GM12878 (cell line): ENCODE measurements around the gene CTXND1. TPM values are rescaled to one million over a fixed set of nuclear protein-coding genes. Genes with fewer than 3 reads are reported as not detected.

Experiments
- ATAC-seq: fragments of 200-7000 bp; cut with Tn5 transposase; 3 replicates; pipeline ENCODE4 v1.9.1; 2020; ENCODE audit warnings: mild to moderate bottlenecking, moderate library complexity
- BruUV-seq: library from RNA; stranded (reverse); fragments of 400-500 nt; replicated peaks from 2 replicates; lab custom pipeline; 2021; lab: Mats Ljungman, UMichigan
- CTCF ChIA-PET: fragments of 300-600 bp; sonication (Branson Sonifier 250); formaldehyde crosslinking; extraction: SDS; loops from one replicate; lab custom pipeline; 2021; ENCODE audit warnings: inconsistent platforms; lab: Yijun Ruan, JAX
- POLR2A ChIA-PET: fragments of 350-600 bp; formaldehyde crosslinking; extraction: SDS; loops from one replicate; lab custom pipeline; 2021; ENCODE audit warnings: inconsistent platforms; lab: Charles Lee
- RAD21 ChIA-PET: fragments of 300-600 bp; sonication (Branson Sonifier 250); formaldehyde crosslinking; loops from one replicate; lab custom pipeline; 2023; ENCODE audit warnings: antibody characterized with exemption; ENCODE audit not compliant: unreplicated experiment; lab: Charles Lee
- SMC1A ChIA-PET: fragments of 300-600 bp; sonication (Branson Sonifier 250); formaldehyde crosslinking; loops from one replicate; lab custom pipeline; 2023; ENCODE audit not compliant: unreplicated experiment, uncharacterized antibody; lab: Charles Lee
- DNase-seq: peaks from one replicate; pipeline ENCODE4 v3.0.0-alpha.2; 2011; ENCODE audit warnings: low read depth, low spot score
- FAIRE-seq: peaks from 3 replicates; lab custom pipeline; 2011; peaks lifted over from hg19 to GRCh38; lab: Jason Lieb, UNC
- H2AFZ ChIP-seq: 2 replicates; pipeline ENCODE4 v1.6.0; 2011; ENCODE audit warnings: low read depth, low read length, control low read depth; ENCODE audit not compliant: control insufficient read depth
- H3K27ac ChIP-seq: 2 replicates; pipeline ENCODE4 v1.5.1; 2011; ENCODE audit warnings: control low read depth; ENCODE audit not compliant: control insufficient read depth, insufficient read depth
- H3K27me3 ChIP-seq, 2 experiments: replicated peaks in 1 of 2; 2 replicates each; pipeline versions ENCODE4 v1.6.0 to v1.6.1; 2011; ENCODE audit warnings: low read length in 1 of 2; ENCODE audit not compliant: control insufficient read depth in 2 of 2, insufficient read depth in 2 of 2
- H3K36me3 ChIP-seq, 2 experiments: 2 replicates each; pipeline ENCODE4 v1.5.1; 2011; ENCODE audit warnings: low read length in 1 of 2; ENCODE audit not compliant: control insufficient read depth in 2 of 2, insufficient read depth in 2 of 2
- H3K4me1 ChIP-seq: 2 replicates; pipeline ENCODE4 v1.6.1; 2011; ENCODE audit warnings: mild to moderate bottlenecking, low read length, moderate library complexity, mixed read lengths; ENCODE audit not compliant: control insufficient read depth, insufficient read depth
- H3K4me2 ChIP-seq: 2 replicates; pipeline ENCODE4 v1.6.0; 2011; ENCODE audit warnings: control low read depth; ENCODE audit not compliant: control insufficient read depth, insufficient read depth
- H3K4me3 ChIP-seq: fragments of 200-600 bp; sonication (generic); 2 replicates; pipeline ENCODE4 v1.5.1; 2016
- H3K79me2 ChIP-seq: 2 replicates; pipeline ENCODE4 v1.6.0; 2011; ENCODE audit warnings: low read length; ENCODE audit not compliant: control insufficient read depth, insufficient read depth
- H3K9ac ChIP-seq: 2 replicates; pipeline ENCODE4 v1.8.0; 2011; ENCODE audit warnings: low read length, control low read depth, mixed read lengths; ENCODE audit not compliant: control insufficient read depth, insufficient read depth
- H3K9me3 ChIP-seq: replicated peaks from 3 replicates; pipeline ENCODE4 v1.5.1; 2011; ENCODE audit warnings: mild to moderate bottlenecking, low read length; ENCODE audit not compliant: control insufficient read depth, insufficient read depth
- H4K20me1 ChIP-seq: 2 replicates; pipeline ENCODE4 v1.6.0; 2011; ENCODE audit not compliant: control insufficient read depth, insufficient read depth
- ATF3 ChIP-seq: IDR thresholded peaks from 2 replicates; pipeline ENCODE4 v1.6.1; 2011; ENCODE audit warnings: low read depth, mild to moderate bottlenecking, low read length, moderate library complexity, borderline replicate concordance; ENCODE audit errors: extremely low read depth
- BCL11A ChIP-seq: IDR thresholded peaks from 2 replicates; pipeline ENCODE4 v1.6.1; 2011; ENCODE audit warnings: low read depth, low read length
- CBX3 ChIP-seq: fragments of 200-600 bp; sonication (generic); IDR thresholded peaks from 2 replicates; pipeline ENCODE4 v1.6.1; 2016; ENCODE audit warnings: low read depth, borderline replicate concordance
- ESRRA ChIP-seq: IDR thresholded peaks from 2 replicates; pipeline ENCODE4 v1.6.1; 2012; ENCODE audit warnings: mild to moderate bottlenecking, low read length, improper control_type of control experiment
- KAT2A ChIP-seq: conservative IDR thresholded peaks from 2 replicates; pipeline ENCODE4 v1.6.1; 2011; ENCODE audit warnings: low read depth, low read length; ENCODE audit not compliant: control insufficient read depth
- NFXL1 ChIP-seq: fragments of 450-650 bp; IDR thresholded peaks from 2 replicates; pipeline ENCODE4 v1.6.1; 2017; ENCODE audit warnings: antibody characterized with exemption, mild to moderate bottlenecking, borderline replicate concordance
- NR2C1 ChIP-seq: fragments of 450-650 bp; IDR thresholded peaks from 2 replicates; pipeline ENCODE4 v1.6.1; 2017; ENCODE audit warnings: antibody characterized with exemption, mild to moderate bottlenecking, moderate library complexity
- PBX3 ChIP-seq: IDR thresholded peaks from 2 replicates; pipeline ENCODE4 v1.6.1; 2011; ENCODE audit warnings: mild to moderate bottlenecking, low read depth, low read length, moderate library complexity; ENCODE audit not compliant: insufficient replicate concordance
- POLR2AphosphoS2 ChIP-seq: IDR thresholded peaks from 2 replicates; pipeline ENCODE4 v1.6.1; 2011; ENCODE audit warnings: low read depth, mild to moderate bottlenecking, low read length, improper control_type of control experiment, moderate library complexity
- POLR2AphosphoS5 ChIP-seq: IDR thresholded peaks from 2 replicates; pipeline ENCODE4 v1.6.1; 2011; ENCODE audit warnings: mild to moderate bottlenecking, low read length, inconsistent platforms
- SKIL ChIP-seq: fragments of 450-650 bp; IDR thresholded peaks from 2 replicates; pipeline ENCODE4 v1.6.1; 2017; ENCODE audit warnings: mild to moderate bottlenecking, low read depth, inconsistent platforms; ENCODE audit not compliant: poor library complexity, severe bottlenecking
- SMAD5 ChIP-seq: IDR thresholded peaks from 2 replicates; pipeline ENCODE4 v1.6.1; 2016; ENCODE audit warnings: antibody characterized with exemption, low read depth
- SUPT20H ChIP-seq: IDR thresholded peaks from 2 replicates; pipeline ENCODE4 v1.6.1; 2011; ENCODE audit warnings: low read depth, mild to moderate bottlenecking, low read length, moderate library complexity, borderline replicate concordance; ENCODE audit not compliant: control insufficient read depth
- ZNF622 ChIP-seq: fragments of 450-650 bp; IDR thresholded peaks from 2 replicates; pipeline ENCODE4 v1.6.1; 2017; ENCODE audit warnings: mild to moderate bottlenecking, inconsistent platforms
- WGBS: methylation state at CpG from one replicate; pipeline ENCODE4 v1.1.6; 2016; ENCODE audit warnings: low lambda C conversion rate; ENCODE audit not compliant: insufficient replicate concordance, insufficient coverage; ENCODE audit errors: missing lambda C conversion rate; 5-methylcytosine and 5-hydroxymethylcytosine counted together
- in situ Hi-C: fragments of 300-500 bp; cut with MboI; formaldehyde crosslinking; loops from 9 replicates; pipeline ENCODE4 v1.14.3; 2018; ENCODE audit warnings: mixed read lengths
- intact Hi-C: fragments of 100-400 bp; cut with micrococcal nuclease; formaldehyde crosslinking; loops from one replicate; pipeline ENCODE4 v1.14.2; 2022; ENCODE audit not compliant: unreplicated experiment
- polyA plus RNA-seq, 11 experiments: library from polyadenylated mRNA; depleted of rRNA in 4 of 11; unstranded in 6 of 11; stranded (reverse) in 5 of 11; fragments of >200 nt; fragmentation: Nextera tagmentation in 4 of 11; fragmentation: Illumina TruSeq in 1 of 11; extraction: Ambion mirVana in 4 of 11; extraction: Trizol in 1 of 11; gene quantifications; 1 replicate in 1 of 11; 2 replicates in 10 of 11; pipeline versions ENCODE4 v1.2.1 to v1.2.3, GENCODE V29; 2011 to 2016; ENCODE audit warnings: inconsistent platforms in 2 of 11, missing spikeins in 2 of 11, low read depth in 1 of 11
- total RNA-seq, 4 experiments: library from RNA; depleted of rRNA in 3 of 4; stranded (reverse); fragments of >200 nt in 3 of 4; fragmentation: Illumina TruSeq in 1 of 4; extraction: Trizol in 1 of 4; gene quantifications; 2 replicates each; pipeline versions ENCODE4 v1.2.1 to v1.2.3, GENCODE V29; 2013 to 2021
- TF ChIP-seq, protein P1 (sequence below): fragments of 150-350 bp; IDR thresholded peaks from 2 replicates; pipeline ENCODE4 v1.6.1; 2014; ENCODE audit warnings: mild to moderate bottlenecking, low read depth, low read length

Gene CTXND1
- total and polyA plus RNA-seq, 10 of the 15 experiments (the other 5 are each of a cell fraction or from before 2014, with no cell fraction given), result under 0.01 to 0.03 (median 0.02) TPM; not detected in 7

GRCh38 chr15:80180986-80181385, 71.0 kb downstream of the CTXND1 start (continued):
- TF ChIP-seq KAT2A, result no peak
- no peak for TF ChIP-seq POLR2AphosphoS2
- no peak for TF ChIP-seq ZNF622
- no peak for TF ChIP-seq ESRRA

- no peak for ATAC-seq
- no peak for FAIRE-seq
- H3K27me3 ChIP-seq, result no peaks in the 10 kb centered on the region
- H3K36me3 ChIP-seq, result peaks cover 1 to 6% of the 10 kb centered on the region in 2 experiments
- H3K27ac ChIP-seq, result no peak overlapping the region
- H4K20me1 ChIP-seq, result no peaks in the 10 kb centered on the region
- CTCF ChIA-PET, result no interaction called here
- H3K4me3 ChIP-seq, result no peak overlapping the region
- no peak overlapping the region for H2AFZ ChIP-seq
- intact Hi-C loops (no loop called here), in situ Hi-C loops (no loop called here)
- no peaks in the 10 kb centered on the region for H3K4me1 ChIP-seq
- no peaks in the 10 kb centered on the region for H3K79me2 ChIP-seq
- no TSS peak for BruUV-seq
- DNase-seq, result no peak
- RAD21 ChIA-PET, result no interaction called here
- no peak overlapping the region for H3K4me2 ChIP-seq
- SMC1A ChIA-PET, result no interaction called here
- 96% methylated on average over 7 of the region's 7 CpGs for WGBS
- no peaks in the 10 kb centered on the region for H3K9me3 ChIP-seq
- TF ChIP-seq NR2C1, result no peak
- TF ChIP-seq ATF3, result no peak
- TF ChIP-seq, protein P1, sequence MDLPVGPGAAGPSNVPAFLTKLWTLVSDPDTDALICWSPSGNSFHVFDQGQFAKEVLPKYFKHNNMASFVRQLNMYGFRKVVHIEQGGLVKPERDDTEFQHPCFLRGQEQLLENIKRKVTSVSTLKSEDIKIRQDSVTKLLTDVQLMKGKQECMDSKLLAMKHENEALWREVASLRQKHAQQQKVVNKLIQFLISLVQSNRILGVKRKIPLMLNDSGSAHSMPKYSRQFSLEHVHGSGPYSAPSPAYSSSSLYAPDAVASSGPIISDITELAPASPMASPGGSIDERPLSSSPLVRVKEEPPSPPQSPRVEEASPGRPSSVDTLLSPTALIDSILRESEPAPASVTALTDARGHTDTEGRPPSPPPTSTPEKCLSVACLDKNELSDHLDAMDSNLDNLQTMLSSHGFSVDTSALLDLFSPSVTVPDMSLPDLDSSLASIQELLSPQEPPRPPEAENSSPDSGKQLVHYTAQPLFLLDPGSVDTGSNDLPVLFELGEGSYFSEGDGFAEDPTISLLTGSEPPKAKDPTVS, result no peak
- TF ChIP-seq CBX3, result no peak
- no peak for TF ChIP-seq POLR2AphosphoS5
- TF ChIP-seq BCL11A, result no peak
- TF ChIP-seq PBX3, result no peak
- no peak for TF ChIP-seq SKIL
- no peak for TF ChIP-seq SMAD5
- no peak for TF ChIP-seq NFXL1
- no peak for TF ChIP-seq SUPT20H
- H3K9ac ChIP-seq, result no peak overlapping the region
- POLR2A ChIA-PET, result no interaction called here
Observed at GRCh38 chr15:80180468-80180867, 71.5 kb downstream of the CTXND1 start.
